ENCODE measurements around the gene IL1RAPL2.

IL1RAPL2 gene

DNA sequence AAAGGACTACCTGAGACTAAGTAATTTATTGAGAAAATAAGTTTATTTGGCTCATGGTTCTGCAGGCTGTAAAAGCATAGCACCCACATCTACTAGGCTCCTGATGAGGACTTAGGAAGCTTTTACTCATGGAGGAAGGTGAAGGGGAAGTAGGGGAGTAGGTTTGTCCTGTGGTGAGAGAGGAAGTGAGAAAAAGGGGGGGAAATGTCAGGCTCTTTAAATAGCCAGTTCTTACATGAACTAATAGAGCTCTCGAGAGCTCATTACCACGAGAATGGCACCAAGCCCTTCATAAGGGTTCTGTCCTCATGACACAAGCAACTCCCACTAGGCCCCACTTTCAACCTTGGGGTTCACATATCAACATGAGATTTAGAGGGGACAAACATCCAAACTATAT is 1130.9 kb downstream of the IL1RAPL2 start:
- no peak overlapping the region for H3K4me3 ChIP-seq (ENCODE audit: control insufficient read depth, low read depth, low read length)
- TF ChIP-seq CTCF (IDR thresholded peaks at IDR 0.05; ENCODE audit: control insufficient read depth, insufficient read depth, low read depth, low read length, missing control alignments), result no peak
- no peak for DNase-seq (ENCODE audit: low read depth)

DNA sequence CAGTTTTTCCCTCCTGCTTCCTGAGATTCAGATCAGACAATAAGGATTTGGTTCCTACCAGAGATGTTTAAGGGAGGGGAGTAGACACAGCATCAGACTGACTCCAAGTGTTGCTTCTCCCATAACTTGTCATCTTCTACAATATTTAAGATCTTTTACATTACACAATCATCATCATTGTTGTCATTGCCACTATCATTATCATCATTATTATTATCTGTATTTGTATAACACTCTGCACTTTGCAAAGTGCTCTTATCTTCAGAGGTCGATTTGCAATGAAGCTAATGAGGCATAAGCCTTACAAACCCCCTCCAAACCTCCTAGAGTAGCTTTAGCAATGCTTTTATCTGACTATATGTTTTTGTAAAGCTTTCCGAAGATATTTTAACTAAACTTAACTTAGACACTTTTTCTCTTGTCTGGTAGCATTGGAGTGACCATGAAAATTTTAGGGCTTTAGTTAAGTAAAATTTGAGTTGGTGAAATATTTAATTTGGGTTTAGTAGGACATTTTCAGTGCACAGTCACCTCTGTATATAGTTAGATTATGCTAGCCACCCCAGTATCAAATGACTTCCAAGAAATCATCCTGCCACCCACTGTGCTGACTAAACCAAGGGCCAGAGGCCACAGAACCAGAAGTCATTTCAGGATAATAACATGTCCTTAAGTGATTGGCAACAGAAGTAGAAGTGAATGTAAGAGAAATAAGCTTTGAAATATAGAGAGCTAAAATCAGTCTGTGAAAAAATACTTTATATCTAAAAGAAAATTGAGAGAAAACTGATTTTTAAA is 1132.2 kb downstream of the IL1RAPL2 start:
- H3K4me3 ChIP-seq (ENCODE audit: control insufficient read depth, low read depth, low read length), result no peak overlapping the region
- TF ChIP-seq CTCF (IDR thresholded peaks at IDR 0.05; ENCODE audit: control insufficient read depth, insufficient read depth, low read depth, low read length, missing control alignments), result no peak
- DNase-seq (ENCODE audit: low read depth), result no peak

DNA sequence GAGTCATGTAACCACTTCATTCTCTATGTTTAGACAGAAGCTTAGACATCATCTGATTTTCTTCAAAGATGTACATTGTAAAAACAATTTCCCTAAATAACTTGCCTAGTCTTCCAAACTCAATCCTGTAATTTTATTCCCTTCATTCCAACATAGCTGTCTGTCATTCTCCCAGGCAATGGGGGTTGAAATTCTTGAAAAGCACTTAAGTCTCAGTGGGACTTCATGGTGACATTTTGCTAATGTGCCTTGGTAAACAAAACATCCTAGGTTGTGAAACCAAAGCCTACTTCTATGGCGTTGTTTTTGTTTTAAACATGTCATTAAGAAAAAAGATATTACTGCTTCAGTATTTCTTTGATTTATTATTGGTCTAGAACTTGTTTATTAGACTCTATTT is 1134.3 kb downstream of the IL1RAPL2 start:
- no peak for TF ChIP-seq CTCF (IDR thresholded peaks at IDR 0.05; ENCODE audit: control insufficient read depth, insufficient read depth, low read depth, low read length, missing control alignments)
- H3K4me3 ChIP-seq (ENCODE audit: control insufficient read depth, low read depth, low read length), result no peak overlapping the region
- no peak for DNase-seq (ENCODE audit: low read depth)

- H3K4me3 ChIP-seq (ENCODE audit: control insufficient read depth, low read depth, low read length), result no peak overlapping the region
- no peak for DNase-seq (ENCODE audit: low read depth)
- no peak for TF ChIP-seq CTCF (IDR thresholded peaks at IDR 0.05; ENCODE audit: control insufficient read depth, insufficient read depth, low read depth, low read length, missing control alignments)
Measured at GRCh38 chrX:105701310-105702052, 1135.5 kb downstream of the IL1RAPL2 start.

DNA sequence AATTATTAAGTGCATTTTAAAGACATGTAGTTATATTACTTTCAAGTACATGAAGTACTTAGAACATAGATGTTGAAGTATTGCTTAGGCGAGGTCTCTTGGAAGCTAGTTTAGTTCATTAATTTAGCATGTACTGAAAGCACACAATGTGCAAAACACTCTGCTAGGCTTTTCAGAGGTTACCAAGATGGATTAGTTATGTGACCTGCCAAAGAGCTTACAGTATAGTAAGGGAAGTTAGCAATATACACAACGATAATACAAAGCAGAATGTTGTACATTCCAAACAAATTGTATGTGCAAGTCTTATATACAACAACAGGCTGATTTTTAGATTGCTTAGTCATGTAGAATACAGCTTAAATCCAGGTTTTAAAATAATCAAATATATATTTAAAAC is 1137.9 kb downstream of the IL1RAPL2 start:
- no peak overlapping the region for H3K4me3 ChIP-seq (ENCODE audit: control insufficient read depth, low read depth, low read length)
- TF ChIP-seq CTCF (IDR thresholded peaks at IDR 0.05; ENCODE audit: control insufficient read depth, insufficient read depth, low read depth, low read length, missing control alignments), result no peak

GRCh38 chrX:105706041-105706440 is 1140.0 kb downstream of the IL1RAPL2 start:
- TF ChIP-seq CTCF (IDR thresholded peaks at IDR 0.05; ENCODE audit: control insufficient read depth, insufficient read depth, low read depth, low read length, missing control alignments), result no peak
- no peak overlapping the region for H3K4me3 ChIP-seq (ENCODE audit: control insufficient read depth, low read depth, low read length)
- no peak for DNase-seq (ENCODE audit: low read depth)

More for the DNA sequence above, 1137.9 kb downstream of the IL1RAPL2 start:
- no peak for DNase-seq (ENCODE audit: low read depth)
